Choroid plexus epithelial cell (primary cell): ENCODE measurements around the gene NECTIN1.

ENCODE experiments used
- DNase-seq: peaks from one replicate; pipeline ENCODE4 v3.0.0-alpha.2; 2010; ENCODE audit warnings: low read depth
- H3K4me3 ChIP-seq: 2 replicates; pipeline ENCODE4 v1.5.1; 2011; ENCODE audit warnings: low read depth, mild to moderate bottlenecking, control low read depth, low read length, moderate library complexity
- TF ChIP-seq, protein P1 (sequence below): conservative IDR thresholded peaks from 2 replicates; pipeline ENCODE4 v1.5.1; 2011; ENCODE audit warnings: low read depth, mild to moderate bottlenecking, control low read depth, inconsistent platforms, low read length, moderate library complexity

The NECTIN1 gene

GRCh38 chr11:119629085-119629484, 99.9 kb downstream of the NECTIN1 start:
- TF ChIP-seq, protein P1, sequence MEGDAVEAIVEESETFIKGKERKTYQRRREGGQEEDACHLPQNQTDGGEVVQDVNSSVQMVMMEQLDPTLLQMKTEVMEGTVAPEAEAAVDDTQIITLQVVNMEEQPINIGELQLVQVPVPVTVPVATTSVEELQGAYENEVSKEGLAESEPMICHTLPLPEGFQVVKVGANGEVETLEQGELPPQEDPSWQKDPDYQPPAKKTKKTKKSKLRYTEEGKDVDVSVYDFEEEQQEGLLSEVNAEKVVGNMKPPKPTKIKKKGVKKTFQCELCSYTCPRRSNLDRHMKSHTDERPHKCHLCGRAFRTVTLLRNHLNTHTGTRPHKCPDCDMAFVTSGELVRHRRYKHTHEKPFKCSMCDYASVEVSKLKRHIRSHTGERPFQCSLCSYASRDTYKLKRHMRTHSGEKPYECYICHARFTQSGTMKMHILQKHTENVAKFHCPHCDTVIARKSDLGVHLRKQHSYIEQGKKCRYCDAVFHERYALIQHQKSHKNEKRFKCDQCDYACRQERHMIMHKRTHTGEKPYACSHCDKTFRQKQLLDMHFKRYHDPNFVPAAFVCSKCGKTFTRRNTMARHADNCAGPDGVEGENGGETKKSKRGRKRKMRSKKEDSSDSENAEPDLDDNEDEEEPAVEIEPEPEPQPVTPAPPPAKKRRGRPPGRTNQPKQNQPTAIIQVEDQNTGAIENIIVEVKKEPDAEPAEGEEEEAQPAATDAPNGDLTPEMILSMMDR: no peak
- no peak overlapping the region for H3K4me3 ChIP-seq
- no peak for DNase-seq

GRCh38 chr11:119627286-119627685, 101.7 kb downstream of the NECTIN1 start:
- no peak overlapping the region for H3K4me3 ChIP-seq
- DNase-seq: no peak
- TF ChIP-seq, protein P1: no peak

DNA sequence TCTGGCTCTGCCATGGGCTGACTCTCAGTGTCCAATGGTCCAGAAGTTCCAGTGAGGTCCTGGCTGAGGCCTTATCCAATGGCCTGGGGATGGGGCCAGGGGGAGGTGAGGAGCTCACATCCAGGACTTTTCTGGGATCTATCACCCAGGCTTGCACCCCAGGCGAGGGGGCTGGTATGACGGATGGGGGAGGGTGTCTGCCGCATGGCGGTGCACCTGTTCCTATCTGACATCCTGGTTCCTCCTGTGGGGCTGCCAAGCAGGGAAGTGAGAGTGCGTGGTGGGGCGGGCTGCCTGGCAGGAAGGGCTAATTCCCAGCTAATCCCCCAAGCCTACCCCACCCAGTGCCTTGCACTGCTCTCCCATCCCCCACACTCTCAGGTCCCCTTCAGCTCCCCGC, 102.1 kb downstream of the NECTIN1 start:
- DNase-seq: no peak
- no peak overlapping the region for H3K4me3 ChIP-seq
- TF ChIP-seq, protein P1: no peak

DNA sequence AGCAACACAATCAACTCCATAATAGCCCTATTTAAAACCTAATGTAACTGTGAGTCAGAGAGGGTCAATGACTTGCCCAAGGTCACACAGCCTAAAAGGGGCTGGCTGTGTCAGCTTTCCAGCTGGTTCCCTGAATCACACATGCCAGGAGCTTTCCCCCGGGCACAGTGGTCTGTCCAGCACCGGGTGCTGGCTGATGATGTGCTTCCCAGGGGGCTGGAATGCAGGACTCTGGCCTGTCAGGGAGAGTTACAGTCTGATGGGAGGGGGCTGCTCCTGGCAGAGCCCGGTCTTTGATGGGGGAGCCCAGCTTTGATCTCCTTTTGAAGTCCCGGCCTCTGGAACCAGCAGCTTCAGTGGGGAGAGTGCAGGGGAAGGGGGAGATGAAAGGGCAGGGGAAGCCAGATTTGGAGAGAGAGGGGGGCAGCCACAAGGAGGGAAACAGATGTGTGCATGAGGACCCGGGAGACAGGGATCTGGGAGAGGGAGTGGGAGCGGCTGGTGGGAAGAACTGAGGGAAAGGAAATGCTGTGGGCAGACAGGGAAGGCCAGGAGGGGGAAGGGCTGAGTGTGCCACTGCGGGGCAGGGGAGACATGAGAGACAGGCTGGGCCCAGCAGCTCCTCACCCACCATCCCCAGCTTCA, 102.7 kb downstream of the NECTIN1 start:
- H3K4me3 ChIP-seq: no peak overlapping the region
- no peak for DNase-seq
- TF ChIP-seq, protein P1: no peak

DNA sequence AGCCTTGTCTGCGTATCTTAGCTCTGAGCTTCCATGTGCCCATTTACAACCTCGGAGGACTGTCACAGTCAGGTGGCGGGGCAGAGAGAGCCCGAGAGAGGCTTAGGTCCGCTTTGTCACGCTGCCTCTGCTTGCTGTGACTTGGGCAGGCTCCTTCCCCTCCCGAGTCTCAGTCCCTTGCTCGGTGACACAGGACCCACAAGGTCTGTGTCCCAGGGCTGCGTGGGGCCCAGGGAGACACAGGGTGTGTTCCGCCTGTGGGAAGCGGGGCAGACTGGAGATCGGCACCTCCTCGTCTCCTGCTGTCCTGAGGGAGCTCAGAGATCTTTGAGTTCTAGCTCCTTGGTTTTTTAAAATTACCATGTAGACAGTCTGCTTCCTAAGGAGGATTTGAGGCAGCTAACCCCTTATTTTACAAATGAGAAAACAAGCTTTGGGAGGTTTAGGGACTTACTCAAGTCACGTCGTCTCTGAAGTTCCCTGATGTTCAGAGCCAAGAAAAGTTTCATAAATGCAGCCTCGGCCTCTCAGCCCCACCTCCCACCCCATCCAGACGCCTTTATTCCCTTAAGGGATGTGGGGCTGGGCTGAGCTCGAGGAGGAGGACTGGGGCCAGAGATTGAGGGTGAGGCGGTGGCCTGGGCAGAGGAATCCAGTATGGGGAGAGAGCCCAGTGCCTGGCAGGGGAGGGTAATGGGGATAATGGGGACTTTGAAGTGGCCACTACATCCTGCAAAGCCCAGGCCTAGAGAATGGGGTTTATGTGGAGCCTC, 103.6 kb downstream of the NECTIN1 start:
- H3K4me3 ChIP-seq: no peak overlapping the region
- peak; percentile 16 for DNase-seq
- TF ChIP-seq, protein P1: no peak

DNA sequence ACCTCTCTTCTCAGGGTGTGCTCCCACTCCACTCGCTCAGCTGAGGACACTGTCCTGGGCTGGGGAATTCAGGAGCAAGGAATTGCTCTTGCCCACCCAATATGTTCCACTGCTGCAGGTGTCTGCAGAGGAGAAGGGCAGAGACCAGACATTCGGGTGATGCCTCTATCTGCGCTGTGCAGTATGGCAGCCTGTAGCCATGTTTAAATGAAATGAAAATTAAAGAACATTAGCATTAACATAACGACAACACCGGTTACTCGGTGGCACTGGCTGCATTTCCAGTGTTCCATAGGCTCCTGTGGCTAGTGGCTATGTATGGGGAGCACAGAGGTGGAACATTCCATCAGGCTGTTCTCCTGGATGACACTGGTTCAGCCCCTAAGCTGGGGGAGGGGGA, 104.4 kb downstream of the NECTIN1 start:
- TF ChIP-seq, protein P1: peak; percentile 14
- no peak for DNase-seq
- H3K4me3 ChIP-seq: no peak overlapping the region
